Measurements from ENCODE around the gene DCTN2. TPM values are rescaled to one million over a fixed set of nuclear protein-coding genes. Genes with fewer than 3 reads are reported as not detected.

The DCTN2 gene
- total RNA-seq, 1 donor from 2014 or later = 83.1 TPM

- DNase-seq (ENCODE audit: low read depth in 2 of 2) = peak in 1 of 2 donors; percentile 33
Measured at GRCh38 chr12:57491393-57492280, 55.4 kb downstream of the DCTN2 start.

GRCh38 chr12:57490126-57490525, 56.9 kb downstream of the DCTN2 start:
- DNase-seq (ENCODE audit: low read depth in 2 of 2) = no peak

- DNase-seq (ENCODE audit: low read depth in 2 of 2) = no peak
Measured at GRCh38 chr12:57489157-57489641, 57.8 kb downstream of the DCTN2 start.

- DNase-seq (ENCODE audit: low read depth in 2 of 2) = peak in 1 of 2 donors; percentile 29
Measured at GRCh38 chr12:57488402-57489156, 58.4 kb downstream of the DCTN2 start.

- DNase-seq (ENCODE audit: low read depth in 2 of 2) = peak; percentile 94 to 97
Measured at GRCh38 chr12:57487597-57488401, 59.2 kb downstream of the DCTN2 start, which contains the start of gene MARS1. Gene MARS1 (plus strand): TSS chr12:57488068. CDS start chr12:57488091, 23 bp downstream.

GRCh38 chr12:57487055-57487596, 59.9 kb downstream of the DCTN2 start:
- peak in 1 of 2 donors; percentile 15 for DNase-seq (ENCODE audit: low read depth in 2 of 2)

GRCh38 chr12:57485695-57486094, 61.3 kb downstream of the DCTN2 start:
- DNase-seq (ENCODE audit: low read depth in 2 of 2) = no peak

GRCh38 chr12:57483466-57483865, 63.5 kb downstream of the DCTN2 start:
- DNase-seq (ENCODE audit: low read depth in 2 of 2) = no peak

- DNase-seq (ENCODE audit: low read depth in 2 of 2) = no peak
Measured at GRCh38 chr12:57481671-57482070, 65.3 kb downstream of the DCTN2 start.

Other genes with a start within 250 kb of the DCTN2 start
- 3.5 and 5.6 TPM in 2 replicates for gene R3HDM2, start 116.1 kb downstream of the DCTN2 start, total RNA-seq
- gene INHBC, start 112.4 kb downstream of the DCTN2 start, total RNA-seq = not detected in 2 replicates
- not detected in 2 replicates for gene INHBE, start 91.9 kb downstream of the DCTN2 start, total RNA-seq
- not detected in 2 replicates for gene GLI1, start 87.4 kb downstream of the DCTN2 start, total RNA-seq
- gene ARHGAP9, start 67.3 kb downstream of the DCTN2 start, total RNA-seq = under 0.01 TPM in 1 of 2 replicates, not detected in the other
- 63.0 and 123 TPM in 2 replicates for gene MARS1, start 59.1 kb downstream of the DCTN2 start, total RNA-seq
- 4.6 and 12.5 TPM in 2 replicates for gene DDIT3, start 26.7 kb downstream of the DCTN2 start, total RNA-seq
- 2.8 and 6.9 TPM in 2 replicates for gene MBD6, start 24.4 kb downstream of the DCTN2 start, total RNA-seq
- gene KIF5A, start 2.9 kb upstream of the DCTN2 start, total RNA-seq = under 0.01 TPM in 2 replicates
- 8.9 and 11.5 TPM in 2 replicates for gene PIP4K2C, start 44.0 kb upstream of the DCTN2 start, total RNA-seq
- gene DTX3, start 57.6 kb upstream of the DCTN2 start, total RNA-seq = 2.0 and 4.2 TPM in 2 replicates
- 1.4 and 2.0 TPM in 2 replicates for gene ARHGEF25, start 64.2 kb upstream of the DCTN2 start, total RNA-seq
- gene B4GALNT1, start 86.0 kb upstream of the DCTN2 start, total RNA-seq = under 0.01 TPM in 1 of 2 replicates, not detected in the other
- 156 and 234 TPM in 2 replicates for gene OS9, start 146.9 kb upstream of the DCTN2 start, total RNA-seq
- 0.20 and 0.22 TPM in 2 replicates for gene AGAP2, start 191.6 kb upstream of the DCTN2 start, total RNA-seq
- gene TSPAN31, start 197.8 kb upstream of the DCTN2 start, total RNA-seq = 41.2 and 62.5 TPM in 2 replicates
- 110 and 133 TPM in 2 replicates for gene CDK4, start 205.1 kb upstream of the DCTN2 start, total RNA-seq
- 2.4 and 5.6 TPM in 2 replicates for gene MARCHF9, start 207.9 kb upstream of the DCTN2 start, total RNA-seq
- under 0.01 TPM in 2 replicates for gene CYP27B1, start 219.9 kb upstream of the DCTN2 start, total RNA-seq
- 3.1 and 3.8 TPM in 2 replicates for gene METTL1, start 224.9 kb upstream of the DCTN2 start, total RNA-seq
- 3.5 and 5.0 TPM in 2 replicates for gene EEF1AKMT3, start 225.4 kb upstream of the DCTN2 start, total RNA-seq
- 15.5 and 18.5 TPM in 2 replicates for gene TSFM, start 235.6 kb upstream of the DCTN2 start, total RNA-seq

All from lung microvascular endothelial cell (primary cell).